IMR-90 (cell line): ENCODE measurements around the gene ALPP. TPM values are rescaled to one million over a fixed set of nuclear protein-coding genes. Genes with fewer than 3 reads are reported as not detected.

Source experiments
- ATAC-seq: fragments of 200-7000 bp; cut with Tn5 transposase; 2 replicates; pipeline ENCODE4 v1.9.1; 2020; ENCODE audit warnings: low read depth, mild to moderate bottlenecking, moderate library complexity
- BruUV-seq: library from RNA; stranded (reverse); fragments of 400-500 nt; replicated peaks from 2 replicates; lab custom pipeline; 2021; lab: Mats Ljungman, UMichigan
- CTCF ChIA-PET: fragments of 300-600 bp; formaldehyde crosslinking; extraction: SDS; loops from one replicate; lab custom pipeline; 2021; ENCODE audit warnings: antibody characterized with exemption; lab: Yijun Ruan, JAX
- POLR2A ChIA-PET: fragments of 300-600 bp; sonication (Branson Sonifier 250); formaldehyde crosslinking; loops from one replicate; lab custom pipeline; 2022; ENCODE audit warnings: antibody characterized with exemption; ENCODE audit not compliant: unreplicated experiment; lab: Charles Lee
- DNase-seq: peaks from one replicate; pipeline ENCODE4 v3.0.0; 2013
- H2AFZ ChIP-seq: replicated peaks from 2 replicates; pipeline ENCODE3; 2013; ENCODE audit warnings: low read length, mild to moderate bottlenecking; ENCODE audit not compliant: poor library complexity
- H2AK5ac ChIP-seq: 2 replicates; pipeline ENCODE4 v1.6.1; 2013; ENCODE audit warnings: low read depth, low read length, inconsistent platforms
- H2AK9ac ChIP-seq: replicated peaks from 2 replicates; pipeline ENCODE3; 2013; ENCODE audit warnings: mild to moderate bottlenecking, low read depth, low read length, moderate library complexity; ENCODE audit not compliant: poor library complexity
- H2BK120ac ChIP-seq: 2 replicates; pipeline ENCODE4 v1.6.1; 2013; ENCODE audit warnings: low read depth, low read length, inconsistent platforms
- H2BK15ac ChIP-seq: 3 replicates; pipeline ENCODE4 v1.6.1; 2013; ENCODE audit warnings: low read depth, low read length, inconsistent platforms
- H2BK20ac ChIP-seq: 2 replicates; pipeline ENCODE4 v1.6.1; 2013; ENCODE audit warnings: low read depth, mild to moderate bottlenecking, inconsistent platforms, low read length, moderate library complexity
- H2BK5ac ChIP-seq: 2 replicates; pipeline ENCODE4 v1.6.1; 2013; ENCODE audit warnings: mild to moderate bottlenecking, low read depth, low read length, inconsistent platforms; ENCODE audit not compliant: poor library complexity, severe bottlenecking
- H3K14ac ChIP-seq: replicated peaks from 2 replicates; pipeline ENCODE4 v1.6.1; 2013; ENCODE audit warnings: low read depth, low read length, inconsistent platforms
- H3K18ac ChIP-seq: 2 replicates; pipeline ENCODE4 v1.6.1; 2013; ENCODE audit warnings: low read depth, low read length, control low read depth
- H3K23ac ChIP-seq: 2 replicates; pipeline ENCODE4 v1.6.1; 2013; ENCODE audit warnings: low read depth, low read length, inconsistent platforms
- H3K27ac ChIP-seq: 2 replicates; pipeline ENCODE4 v1.5.1; 2013; ENCODE audit warnings: mild to moderate bottlenecking, control low read depth, low read length; ENCODE audit not compliant: insufficient read depth
- H3K27me3 ChIP-seq: 2 replicates; pipeline ENCODE4 v1.6.1; 2013; ENCODE audit warnings: low read length; ENCODE audit not compliant: control insufficient read depth, insufficient read depth
- H3K36me3 ChIP-seq: 2 replicates; pipeline ENCODE4 v1.6.1; 2013; ENCODE audit warnings: low read length, mixed read lengths; ENCODE audit not compliant: control insufficient read depth, insufficient read depth
- H3K4ac ChIP-seq: 2 replicates; pipeline ENCODE4 v1.6.1; 2013; ENCODE audit warnings: low read depth, low read length, inconsistent platforms
- H3K4me1 ChIP-seq: 2 replicates; pipeline ENCODE4 v1.6.1; 2013; ENCODE audit warnings: low read length, mixed read lengths; ENCODE audit not compliant: control insufficient read depth, insufficient read depth
- H3K4me2 ChIP-seq: 2 replicates; pipeline ENCODE4 v1.6.1; 2013; ENCODE audit warnings: low read depth, mild to moderate bottlenecking, control low read depth, low read length, moderate library complexity
- H3K4me3 ChIP-seq: 2 replicates; pipeline ENCODE4 v1.5.1; 2013; ENCODE audit warnings: low read depth, mild to moderate bottlenecking, control low read depth, low read length, moderate library complexity; ENCODE audit not compliant: insufficient read depth
- H3K56ac ChIP-seq: 2 replicates; pipeline ENCODE4 v1.6.1; 2013; ENCODE audit warnings: low read length, inconsistent platforms; ENCODE audit not compliant: insufficient read depth; ENCODE audit errors: extremely low read depth
- H3K79me1 ChIP-seq, 2 experiments: 2 replicates each; pipeline ENCODE4 v1.6.1; 2013; ENCODE audit warnings: low read length in 2 of 2, inconsistent platforms in 1 of 2, low read depth in 1 of 2
- H3K9ac ChIP-seq: 2 replicates; pipeline ENCODE4 v1.6.1; 2013; ENCODE audit warnings: low read depth, low read length, control low read depth
- H3K9me1 ChIP-seq: 2 replicates; pipeline ENCODE4 v1.6.1; 2013; ENCODE audit warnings: low read length, inconsistent platforms; ENCODE audit not compliant: insufficient read depth
- H3K9me3 ChIP-seq: 2 replicates; pipeline ENCODE4 v1.6.1; 2013; ENCODE audit warnings: low read length; ENCODE audit not compliant: control insufficient read depth, insufficient read depth
- H4K20me1 ChIP-seq: 2 replicates; pipeline ENCODE4 v1.6.1; 2013; ENCODE audit warnings: low read length, inconsistent platforms; ENCODE audit not compliant: insufficient read depth
- H4K5ac ChIP-seq: 2 replicates; pipeline ENCODE4 v1.6.1; 2013; ENCODE audit warnings: mild to moderate bottlenecking, low read depth, low read length, control low read depth
- H4K8ac ChIP-seq, 2 experiments: 2 replicates each; pipeline ENCODE4 v1.6.1; 2013; ENCODE audit warnings: low read depth in 2 of 2, low read length in 2 of 2, control low read depth in 1 of 2, inconsistent platforms in 1 of 2
- H4K91ac ChIP-seq: 2 replicates; pipeline ENCODE4 v1.6.1; 2013; ENCODE audit warnings: low read depth, low read length, inconsistent platforms; ENCODE audit not compliant: insufficient read depth
- FOS ChIP-seq: fragments of 150-350 bp; IDR thresholded peaks from 2 replicates; pipeline ENCODE4 v1.6.1; 2016; ENCODE audit warnings: low read depth, low read length
- MAZ ChIP-seq: IDR thresholded peaks from 2 replicates; pipeline ENCODE4 v1.6.1; 2012; ENCODE audit warnings: low read depth, mild to moderate bottlenecking, low read length, improper control_type of control experiment, moderate library complexity, borderline replicate concordance
- NFE2L2 ChIP-seq: fragments of 150-350 bp; IDR thresholded peaks from 2 replicates; pipeline ENCODE4 v1.6.1; 2016; ENCODE audit warnings: low read depth, mild to moderate bottlenecking, low read length
- RFX5 ChIP-seq: IDR thresholded peaks from 2 replicates; pipeline ENCODE4 v1.8.0; 2012; ENCODE audit warnings: low read depth, mild to moderate bottlenecking, low read length, moderate library complexity
- WGBS, 2 experiments: methylation state at CpG; one replicate each; pipeline versions ENCODE4 v1.1.5 to v1.1.7; 2013; ENCODE audit warnings: missing lambda C conversion rate in 2 of 2; ENCODE audit not compliant: insufficient read length in 1 of 2; ENCODE audit errors: extremely low coverage in 2 of 2; 5-methylcytosine and 5-hydroxymethylcytosine counted together
- dilution Hi-C: fragments of 300-500 bp; cut with HindIII; formaldehyde crosslinking; loops from one replicate; pipeline ENCODE4 v1.14.3; 2018; ENCODE audit warnings: low sequenced_read_pairs; ENCODE audit not compliant: unreplicated experiment
- in situ Hi-C: fragments of 300-500 bp; cut with MboI; formaldehyde crosslinking; loops from 3 replicates; pipeline ENCODE4 v1.14.3; 2019; ENCODE audit warnings: low sequenced_read_pairs, inconsistent platforms, mixed read lengths
- intact Hi-C: fragments of 100-400 bp; cut with micrococcal nuclease; formaldehyde crosslinking; loops from 2 replicates; pipeline ENCODE4 v1.10.0; 2022
- polyA plus RNA-seq, 3 experiments: library from polyadenylated mRNA; depleted of rRNA; stranded (reverse); fragments of >200 nt; gene quantifications; 2 replicates each; pipeline ENCODE4 v1.2.3, GENCODE V29; 2012; ENCODE audit warnings: low replicate concordance in 1 of 3
- total RNA-seq: library from RNA; depleted of rRNA; stranded (reverse); fragments of >200 nt; gene quantifications from 2 replicates; pipeline ENCODE4 v1.2.3, GENCODE V29; 2012
- TF ChIP-seq, protein P1 (sequence below): fragments of 150-350 bp; IDR thresholded peaks from 2 replicates; pipeline ENCODE4 v1.6.1; 2016; ENCODE audit warnings: low read depth, mild to moderate bottlenecking, low read length, moderate library complexity, borderline replicate concordance

ALPP gene
- total and polyA plus RNA-seq, 2 of the 4 experiments (the other 2 are of a cell fraction): not detected

DNA sequence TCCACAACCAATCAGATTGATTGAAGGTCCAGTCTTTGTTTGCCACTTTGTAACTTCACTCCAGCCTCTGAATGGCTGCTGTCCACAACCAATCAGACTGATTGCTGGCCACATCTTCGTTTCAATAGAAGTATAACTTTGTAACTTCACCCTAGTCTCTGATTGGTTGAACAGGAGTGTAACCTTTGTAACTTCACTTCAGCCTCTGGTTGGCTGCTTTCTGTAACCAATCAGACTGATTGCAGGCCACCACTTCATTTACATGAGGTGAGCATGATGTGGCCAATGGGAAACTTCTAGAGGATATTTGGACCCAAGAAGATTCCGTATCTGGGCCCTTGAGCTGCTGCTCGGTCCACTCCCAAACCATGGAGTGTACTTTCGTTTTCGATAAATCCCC lies 16.9 kb upstream of the ALPP start:
- Histone ChIP-seq H2BK15ac (no peak overlapping the region), H3K79me1 (no peaks in the 10 kb centered on the region), H3K4me2 (no peak overlapping the region), H4K8ac (no peak overlapping the region), H3K56ac (no peak overlapping the region), H3K18ac (no peak overlapping the region), H4K5ac (no peak overlapping the region), H2BK20ac (no peak overlapping the region), H3K23ac (no peak overlapping the region), H4K91ac (no peak overlapping the region), H2AFZ (no peak overlapping the region), H3K9me1 (no peaks in the 10 kb centered on the region), H3K9me3 (0 out of 2 replicates have a peak, but pooled peaks cover 2% of the 10 kb centered on the region), H2AK5ac (no peak overlapping the region), H3K27me3 (peaks cover 1% of the 10 kb centered on the region), H3K14ac (no peak overlapping the region), H3K36me3 (no peaks in the 10 kb centered on the region), H3K4ac (no peak overlapping the region), H2BK120ac (no peak overlapping the region), H2BK5ac (no peak overlapping the region), H4K20me1 (no peaks in the 10 kb centered on the region), H2AK9ac (no peak overlapping the region), H3K4me1 (peaks cover 2% of the 10 kb centered on the region; the same call in 1 of the 2 replicates), H3K27ac (no peak overlapping the region), H3K9ac (no peak overlapping the region), H3K4me3 (no peak overlapping the region)
- TF ChIP-seq FOS (no peak), MAZ (no peak), RFX5 (no peak), NFE2L2 (no peak)
- TF ChIP-seq, protein P1, sequence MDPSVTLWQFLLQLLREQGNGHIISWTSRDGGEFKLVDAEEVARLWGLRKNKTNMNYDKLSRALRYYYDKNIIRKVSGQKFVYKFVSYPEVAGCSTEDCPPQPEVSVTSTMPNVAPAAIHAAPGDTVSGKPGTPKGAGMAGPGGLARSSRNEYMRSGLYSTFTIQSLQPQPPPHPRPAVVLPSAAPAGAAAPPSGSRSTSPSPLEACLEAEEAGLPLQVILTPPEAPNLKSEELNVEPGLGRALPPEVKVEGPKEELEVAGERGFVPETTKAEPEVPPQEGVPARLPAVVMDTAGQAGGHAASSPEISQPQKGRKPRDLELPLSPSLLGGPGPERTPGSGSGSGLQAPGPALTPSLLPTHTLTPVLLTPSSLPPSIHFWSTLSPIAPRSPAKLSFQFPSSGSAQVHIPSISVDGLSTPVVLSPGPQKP: no peak
- dilution Hi-C loops: no loop called here
- POLR2A ChIA-PET: no interaction called here
- DNase-seq (no peak), ATAC-seq (no peak)
- intact Hi-C loops: no loop called here
- WGBS, 2 experiments: 93% methylated on average over 4 of the region's 5 CpGs; no CpG with 5 or more reads in 1 of the 2 experiments
- CTCF ChIA-PET: no interaction called here
- BruUV-seq: no TSS peak
- in situ Hi-C loops: no loop called here
